Fibroblast of mammary gland (primary cell): Measurements from ENCODE around the gene B4GALT4.

Experiments
- DNase-seq: peaks from one replicate; pipeline ENCODE4 v3.0.0-alpha.2; 2010; ENCODE audit warnings: low read depth
- H3K4me3 ChIP-seq: 2 replicates; pipeline ENCODE4 v1.5.1; 2011; ENCODE audit warnings: low read depth, mild to moderate bottlenecking, low read length, moderate library complexity; ENCODE audit not compliant: control insufficient read depth
- TF ChIP-seq, protein P1 (sequence below): conservative IDR thresholded peaks from 2 replicates; pipeline ENCODE4 v1.5.1; 2011; ENCODE audit warnings: low read depth, low read length, inconsistent platforms; ENCODE audit not compliant: control insufficient read depth, insufficient read depth

Gene B4GALT4

DNA sequence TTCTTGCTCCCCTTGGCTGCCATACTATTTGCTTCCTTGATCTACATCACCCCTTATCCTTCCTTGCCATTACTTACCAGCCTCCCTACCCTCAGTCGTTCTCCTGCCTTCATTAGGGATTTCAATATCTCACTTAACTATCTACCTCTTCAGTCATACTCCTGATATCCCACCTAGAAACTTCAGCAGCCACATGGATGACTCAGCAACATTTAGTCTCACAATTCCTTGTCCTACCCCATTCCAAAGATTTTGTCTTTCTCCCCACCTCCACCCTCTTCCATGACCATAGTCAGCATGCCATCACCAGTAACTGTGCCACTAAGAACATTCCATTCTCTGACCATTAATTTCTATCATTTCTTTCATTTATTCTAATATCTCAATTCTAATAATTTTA, 48.9 kb downstream of the B4GALT4 start:
- no peak overlapping the region for H3K4me3 ChIP-seq
- TF ChIP-seq, protein P1, sequence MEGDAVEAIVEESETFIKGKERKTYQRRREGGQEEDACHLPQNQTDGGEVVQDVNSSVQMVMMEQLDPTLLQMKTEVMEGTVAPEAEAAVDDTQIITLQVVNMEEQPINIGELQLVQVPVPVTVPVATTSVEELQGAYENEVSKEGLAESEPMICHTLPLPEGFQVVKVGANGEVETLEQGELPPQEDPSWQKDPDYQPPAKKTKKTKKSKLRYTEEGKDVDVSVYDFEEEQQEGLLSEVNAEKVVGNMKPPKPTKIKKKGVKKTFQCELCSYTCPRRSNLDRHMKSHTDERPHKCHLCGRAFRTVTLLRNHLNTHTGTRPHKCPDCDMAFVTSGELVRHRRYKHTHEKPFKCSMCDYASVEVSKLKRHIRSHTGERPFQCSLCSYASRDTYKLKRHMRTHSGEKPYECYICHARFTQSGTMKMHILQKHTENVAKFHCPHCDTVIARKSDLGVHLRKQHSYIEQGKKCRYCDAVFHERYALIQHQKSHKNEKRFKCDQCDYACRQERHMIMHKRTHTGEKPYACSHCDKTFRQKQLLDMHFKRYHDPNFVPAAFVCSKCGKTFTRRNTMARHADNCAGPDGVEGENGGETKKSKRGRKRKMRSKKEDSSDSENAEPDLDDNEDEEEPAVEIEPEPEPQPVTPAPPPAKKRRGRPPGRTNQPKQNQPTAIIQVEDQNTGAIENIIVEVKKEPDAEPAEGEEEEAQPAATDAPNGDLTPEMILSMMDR, result no peak
- no peak for DNase-seq

DNA sequence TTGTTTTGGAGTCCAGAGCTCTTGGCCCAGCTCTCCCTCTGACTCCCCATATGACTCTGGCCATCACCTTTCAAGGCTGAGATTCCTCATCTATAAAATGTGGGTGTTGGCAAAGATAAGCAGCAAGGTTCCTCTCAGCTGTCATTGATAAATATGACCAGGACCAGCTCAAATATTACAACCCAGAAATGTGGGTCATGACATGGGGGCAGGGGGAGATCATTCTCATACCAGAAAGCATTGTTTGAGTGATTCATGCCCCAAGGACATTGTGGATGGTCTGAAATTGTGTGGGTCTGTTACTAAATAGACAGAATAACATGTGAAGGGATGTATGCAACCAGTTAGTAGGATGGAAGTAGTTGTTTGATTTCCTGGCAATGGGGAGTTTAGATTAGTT, 53.4 kb downstream of the B4GALT4 start:
- H3K4me3 ChIP-seq, result no peak overlapping the region
- TF ChIP-seq, protein P1, result no peak
- DNase-seq, result no peak

DNA sequence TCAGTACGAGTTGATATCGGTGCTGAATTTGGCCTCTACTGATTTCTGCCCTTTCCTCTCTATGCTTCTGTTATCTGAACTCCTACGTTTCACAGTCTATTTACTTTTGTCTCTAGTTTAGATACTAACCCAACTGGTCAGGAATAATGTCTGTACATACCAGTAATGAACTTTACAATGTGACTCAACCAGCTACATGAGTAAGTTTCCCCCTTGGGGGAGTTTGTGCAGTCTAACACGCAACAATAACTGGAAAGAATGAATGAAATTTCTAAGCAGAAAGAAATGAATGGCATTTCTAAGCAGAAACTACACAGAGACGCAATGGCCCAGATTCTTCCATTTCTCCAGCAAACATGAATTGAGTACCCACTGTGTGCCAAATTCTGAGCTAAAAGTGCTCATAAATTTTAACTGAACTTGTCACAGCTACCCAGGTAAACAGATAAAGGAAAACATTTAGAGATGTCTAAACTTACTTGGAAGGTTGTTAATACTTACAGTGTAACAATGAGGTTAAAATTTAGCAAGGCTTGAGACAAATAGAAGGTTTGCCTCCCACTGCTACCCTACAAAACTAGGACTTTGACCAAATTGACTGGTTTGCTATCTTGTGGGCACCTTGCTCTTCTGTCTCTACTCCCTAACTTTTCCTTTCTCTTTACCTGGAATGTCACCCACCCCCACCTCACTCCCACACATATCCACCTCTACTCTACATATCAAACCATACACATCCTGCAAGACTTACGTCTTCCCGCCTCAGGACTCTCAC, 55.7 kb downstream of the B4GALT4 start:
- H3K4me3 ChIP-seq, result no peak overlapping the region
- TF ChIP-seq, protein P1, result no peak
- peak; percentile 77 for DNase-seq

DNA sequence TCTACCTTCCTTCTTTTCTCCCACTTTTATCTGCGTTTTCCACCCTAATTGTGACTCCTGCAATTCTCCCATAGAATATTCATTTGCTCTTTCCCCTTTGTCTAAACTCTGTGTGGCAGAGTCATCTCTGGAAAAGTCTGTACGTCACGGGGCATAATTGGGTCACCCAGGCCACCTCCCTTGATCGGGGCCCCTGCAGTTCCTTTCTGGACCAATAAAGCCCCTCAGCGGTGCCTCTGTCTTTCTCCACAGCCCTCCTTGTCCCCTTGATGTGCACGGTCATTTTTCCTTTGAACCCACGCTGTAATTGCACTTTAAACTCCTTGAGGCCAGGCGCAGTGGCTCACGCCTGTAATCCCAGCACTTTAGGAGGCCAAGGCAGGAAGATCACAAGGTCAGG, 56.6 kb downstream of the B4GALT4 start:
- DNase-seq, result no peak
- TF ChIP-seq, protein P1, result no peak
- H3K4me3 ChIP-seq, result no peak overlapping the region

DNA sequence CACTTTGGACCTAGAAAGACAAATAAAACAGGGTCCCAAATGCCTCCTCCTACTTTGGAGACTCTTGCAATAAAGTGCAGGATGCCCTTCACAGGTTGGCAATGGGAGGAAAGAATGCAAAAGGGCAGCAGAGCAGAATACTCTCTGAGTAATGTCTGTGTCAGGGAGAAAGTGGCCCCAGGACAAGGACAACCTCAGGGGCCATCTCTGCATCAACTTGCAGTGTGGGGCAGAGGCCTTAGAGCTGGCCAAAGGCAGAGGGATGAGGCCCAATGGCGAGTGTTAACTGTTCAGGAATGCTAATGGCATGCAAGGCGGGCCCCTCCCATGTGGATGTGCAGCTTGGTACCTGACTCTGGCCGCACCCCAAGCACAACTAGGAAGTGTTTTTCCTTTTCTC, 58.9 kb downstream of the B4GALT4 start:
- no peak for DNase-seq
- TF ChIP-seq, protein P1, result no peak
- no peak overlapping the region for H3K4me3 ChIP-seq

DNA sequence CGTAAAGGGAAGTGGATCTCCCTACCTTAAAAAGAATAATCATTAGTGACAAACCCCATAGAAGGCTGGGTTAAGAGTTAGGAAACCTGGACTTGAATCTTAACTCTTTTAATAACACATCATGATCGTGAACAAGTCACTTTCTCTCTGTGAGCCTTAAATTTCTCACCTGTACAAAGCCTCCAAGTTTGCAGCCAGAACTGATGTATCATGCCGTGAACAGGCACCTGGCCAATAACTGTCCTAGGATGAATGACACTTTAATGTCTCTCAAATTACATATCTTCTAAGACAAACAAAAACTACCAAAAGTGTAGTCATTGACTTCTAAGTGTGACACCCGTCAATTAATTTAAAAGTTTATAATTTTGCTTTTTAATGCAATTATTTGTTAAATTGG, 63.4 kb downstream of the B4GALT4 start:
- TF ChIP-seq, protein P1, result no peak

More for the DNA sequence above, 63.4 kb downstream of the B4GALT4 start:
- no peak for DNase-seq
- H3K4me3 ChIP-seq, result no peak overlapping the region
